ENCODE measurements around the gene WNT2. TPM values are rescaled to one million over a fixed set of nuclear protein-coding genes. Genes with fewer than 3 reads are reported as not detected.

WNT2 gene
- total RNA-seq, 3 donors from 2014 or later = 1.5 to 2.4 (median 2.0) TPM

DNA sequence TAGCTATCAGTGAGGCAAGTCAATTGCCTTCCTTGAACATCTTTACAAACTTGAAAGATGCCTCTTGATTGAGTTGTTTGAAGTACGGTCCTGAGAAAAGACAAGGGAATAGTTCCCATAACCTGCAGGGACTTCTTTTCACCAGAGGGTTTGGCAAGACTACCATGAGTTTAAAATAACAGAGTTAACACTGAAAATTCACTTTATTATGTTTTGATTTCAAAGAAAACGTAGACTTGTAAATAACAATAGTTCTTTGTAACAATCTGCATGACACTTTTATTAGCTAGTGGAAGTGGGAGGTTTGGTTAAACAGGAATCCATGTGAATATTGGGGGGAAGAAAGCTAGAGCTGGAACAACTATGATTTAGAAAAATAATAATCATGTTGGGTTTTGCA, 49.5 kb downstream of the WNT2 start:
- Histone ChIP-seq H3K9me3 (no peaks in the 10 kb centered on the region), H3K27me3 (no peaks in the 10 kb centered on the region), H3K4me1 (no peaks in the 10 kb centered on the region), H3K4me3 (no peak overlapping the region), H3K27ac (no peak overlapping the region), H3K36me3 (no peaks in the 10 kb centered on the region)
- TF ChIP-seq POLR2A (IDR thresholded peaks at IDR 0.05) (no peak), POLR2AphosphoS5 (IDR thresholded peaks at IDR 0.05) (no peak)
- TF ChIP-seq, protein P1, sequence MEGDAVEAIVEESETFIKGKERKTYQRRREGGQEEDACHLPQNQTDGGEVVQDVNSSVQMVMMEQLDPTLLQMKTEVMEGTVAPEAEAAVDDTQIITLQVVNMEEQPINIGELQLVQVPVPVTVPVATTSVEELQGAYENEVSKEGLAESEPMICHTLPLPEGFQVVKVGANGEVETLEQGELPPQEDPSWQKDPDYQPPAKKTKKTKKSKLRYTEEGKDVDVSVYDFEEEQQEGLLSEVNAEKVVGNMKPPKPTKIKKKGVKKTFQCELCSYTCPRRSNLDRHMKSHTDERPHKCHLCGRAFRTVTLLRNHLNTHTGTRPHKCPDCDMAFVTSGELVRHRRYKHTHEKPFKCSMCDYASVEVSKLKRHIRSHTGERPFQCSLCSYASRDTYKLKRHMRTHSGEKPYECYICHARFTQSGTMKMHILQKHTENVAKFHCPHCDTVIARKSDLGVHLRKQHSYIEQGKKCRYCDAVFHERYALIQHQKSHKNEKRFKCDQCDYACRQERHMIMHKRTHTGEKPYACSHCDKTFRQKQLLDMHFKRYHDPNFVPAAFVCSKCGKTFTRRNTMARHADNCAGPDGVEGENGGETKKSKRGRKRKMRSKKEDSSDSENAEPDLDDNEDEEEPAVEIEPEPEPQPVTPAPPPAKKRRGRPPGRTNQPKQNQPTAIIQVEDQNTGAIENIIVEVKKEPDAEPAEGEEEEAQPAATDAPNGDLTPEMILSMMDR (IDR thresholded peaks at IDR 0.05) = no peak
- DNase-seq (ENCODE audit: low spot score in 2 of 2) = no peak
- intact Hi-C loops (cut with DNase I; ENCODE audit: low total_unique reads) = no loop called here

- DNase-seq (ENCODE audit: low spot score in 2 of 2) = no peak
- Histone ChIP-seq H3K4me1 (no peaks in the 10 kb centered on the region), H3K9me3 (no peaks in the 10 kb centered on the region), H3K36me3 (no peaks in the 10 kb centered on the region), H3K4me3 (no peak overlapping the region), H3K27ac (peak overlapping the region; percentile 8 to 56), H3K27me3 (no peaks in the 10 kb centered on the region)
- intact Hi-C loops (cut with DNase I; ENCODE audit: low total_unique reads) = no loop called here
- TF ChIP-seq POLR2A (IDR thresholded peaks at IDR 0.05) = no peak
- TF ChIP-seq POLR2AphosphoS5 (IDR thresholded peaks at IDR 0.05) = no peak
- TF ChIP-seq, protein P1 (IDR thresholded peaks at IDR 0.05) = no peak
Observed at GRCh38 chr7:117272017-117272759, 50.7 kb downstream of the WNT2 start.

GRCh38 chr7:117271566-117271965, 51.3 kb downstream of the WNT2 start:
- no peaks in the 10 kb centered on the region for H3K9me3 ChIP-seq
- no peak for DNase-seq (ENCODE audit: low spot score in 2 of 2)
- TF ChIP-seq, protein P1 (IDR thresholded peaks at IDR 0.05) = no peak
- no peak for TF ChIP-seq POLR2AphosphoS5 (IDR thresholded peaks at IDR 0.05)
- no peak for TF ChIP-seq POLR2A (IDR thresholded peaks at IDR 0.05)
- H3K27ac ChIP-seq = peak overlapping the region; percentile 8 to 56
- H3K27me3 ChIP-seq = no peaks in the 10 kb centered on the region
- no peak overlapping the region for H3K4me3 ChIP-seq
- no peaks in the 10 kb centered on the region for H3K4me1 ChIP-seq
- H3K36me3 ChIP-seq = no peaks in the 10 kb centered on the region
- intact Hi-C loops (cut with DNase I; ENCODE audit: low total_unique reads) = no loop called here

DNA sequence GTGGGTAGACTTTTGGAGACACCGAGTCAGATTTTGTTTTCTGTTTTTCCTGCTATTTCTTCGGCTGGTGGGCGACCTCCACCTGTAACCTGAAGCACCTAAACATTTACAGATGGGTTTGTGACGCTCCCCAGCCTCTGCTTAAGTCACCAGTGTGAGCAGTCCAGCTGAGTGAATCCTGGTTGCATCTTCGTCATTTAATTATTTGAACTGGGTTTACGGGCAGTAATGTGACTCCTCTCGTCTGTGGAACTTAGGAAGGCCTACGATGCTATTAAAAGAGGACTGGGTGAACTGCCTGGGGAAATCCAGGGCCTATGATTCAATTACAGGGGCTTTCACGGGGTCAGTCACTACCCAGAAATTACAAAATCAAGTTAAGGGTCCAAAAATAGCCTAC, 52.5 kb downstream of the WNT2 start:
- H3K27ac ChIP-seq = peak overlapping the region in 1 of 2 donors; percentile 56
- no peak for DNase-seq (ENCODE audit: low spot score in 2 of 2)
- intact Hi-C loops (cut with DNase I; ENCODE audit: low total_unique reads) = no loop called here

GRCh38 chr7:117269886-117270285, 53.0 kb downstream of the WNT2 start:
- intact Hi-C loops (cut with DNase I; ENCODE audit: low total_unique reads) = no loop called here
- Histone ChIP-seq H3K4me1 (no peaks in the 10 kb centered on the region), H3K27ac (peak overlapping the region in 1 of 2 donors; percentile 56), H3K27me3 (no peaks in the 10 kb centered on the region), H3K9me3 (no peaks in the 10 kb centered on the region), H3K36me3 (no peaks in the 10 kb centered on the region), H3K4me3 (no peak overlapping the region)
- DNase-seq (ENCODE audit: low spot score in 2 of 2) = no peak
- TF ChIP-seq POLR2A (IDR thresholded peaks at IDR 0.05) = no peak
- TF ChIP-seq, protein P1 (IDR thresholded peaks at IDR 0.05) = no peak
- TF ChIP-seq POLR2AphosphoS5 (IDR thresholded peaks at IDR 0.05) = no peak

More for the DNA sequence above, 52.5 kb downstream of the WNT2 start:
- H3K4me3 ChIP-seq = no peak overlapping the region
- H3K36me3 ChIP-seq = no peaks in the 10 kb centered on the region
- H3K27me3 ChIP-seq = no peaks in the 10 kb centered on the region
- H3K9me3 ChIP-seq = no peaks in the 10 kb centered on the region
- no peaks in the 10 kb centered on the region for H3K4me1 ChIP-seq
- TF ChIP-seq POLR2AphosphoS5 (IDR thresholded peaks at IDR 0.05) (no peak), POLR2A (IDR thresholded peaks at IDR 0.05) (no peak)
- TF ChIP-seq, protein P1 (IDR thresholded peaks at IDR 0.05) = no peak

Measured in breast epithelium (tissue), 4 donors.